Left colon (tissue), 2 donors: Measurements from ENCODE around the gene LACTBL1. TPM values are rescaled to one million over a fixed set of nuclear protein-coding genes. Genes with fewer than 3 reads are reported as not detected.
A peak's percentile ranks its signal among the peaks of the same experiment; 100 is the strongest.
"Not testable (repeated sequence)": the region's sequence is repeated elsewhere in the genome, so short reads cannot be mapped to it uniquely, and the experiment has no call there.

ENCODE experiments used
- ATAC-seq: fragments of 200-7000 bp; cut with Tn5 transposase; one replicate; pipeline ENCODE4 v1.9.1; 2020; ENCODE audit warnings: mild to moderate bottlenecking, moderate library complexity
- DNase-seq, 2 donors: peaks; one replicate each; pipeline ENCODE4 v3.0.0-alpha.2; 2020
- intact Hi-C, 2 donors: fragments of 100-400 bp; cut with DNase I in 1 of 2; cut with micrococcal nuclease in 1 of 2; formaldehyde crosslinking; loops; one replicate each; pipeline versions ENCODE4 v1.11.2 to v1.14.0; 2022; cut with DNase I, micrococcal nuclease
- total RNA-seq, 2 donors: library from RNA; stranded (reverse); fragmentation: NEBNext Ultra II Directional; extraction: Animal tissue kit (Norgen Biotek cat#: 25700); gene quantifications; one replicate each; pipeline ENCODE4 v1.2.1, GENCODE V29; 2021
- donor health status: DM: no; HTN: no; CAD: no.
- donor health status: DM: yes; HTN: yes; CAD: no.

The LACTBL1 gene
- total RNA-seq, 2 donors from 2014 or later: not detected

- no peak for ATAC-seq
- intact Hi-C loops: no loop called here
Measured at GRCh38 chr1:22953057-22953739, 19.5 kb downstream of the LACTBL1 start.

GRCh38 chr1:22952694-22953056, 20.0 kb downstream of the LACTBL1 start:
- intact Hi-C loops: no loop called here
- ATAC-seq (no peak), DNase-seq (no peak)

More at GRCh38 chr1:22953057-22953739, 19.5 kb downstream of the LACTBL1 start:
- no peak for DNase-seq

- DNase-seq (no peak), ATAC-seq (no peak)
- intact Hi-C loops: no loop called here
Measured at GRCh38 chr1:22951796-22952195, 20.9 kb downstream of the LACTBL1 start.

- no peak for DNase-seq
- ATAC-seq: no peak
- intact Hi-C loops: no loop called here
Measured at GRCh38 chr1:22949822-22950331, 22.8 kb downstream of the LACTBL1 start.

- DNase-seq, intact Hi-C loops, ATAC-seq: not testable (repeated sequence)
Measured at GRCh38 chr1:22945171-22945570, 27.5 kb downstream of the LACTBL1 start.

- DNase-seq (no peak), ATAC-seq (no peak)
- intact Hi-C loops: no loop called here
Measured at GRCh38 chr1:22944346-22945055, 28.2 kb downstream of the LACTBL1 start.

- no peak for ATAC-seq
- intact Hi-C loops: no loop called here
- no peak for DNase-seq
Measured at GRCh38 chr1:22941257-22941656, 31.4 kb downstream of the LACTBL1 start.

GRCh38 chr1:22936681-22937080, 36.0 kb downstream of the LACTBL1 start:
- no peak for DNase-seq
- intact Hi-C loops: no loop called here
- ATAC-seq: no peak

- no peak for DNase-seq
- ATAC-seq: no peak
- intact Hi-C loops: no loop called here
Measured at GRCh38 chr1:22935433-22935832, 37.2 kb downstream of the LACTBL1 start.

GRCh38 chr1:22932803-22933470, 39.7 kb downstream of the LACTBL1 start:
- intact Hi-C loops: no loop called here
- DNase-seq (no peak), ATAC-seq (no peak)

GRCh38 chr1:22930240-22930912, 42.3 kb downstream of the LACTBL1 start:
- DNase-seq: peak in 1 of 2 donors; percentile 50

GRCh38 chr1:22925111-22925510, 47.6 kb downstream of the LACTBL1 start:
- intact Hi-C loops: no loop called here
- DNase-seq (no peak), ATAC-seq (no peak)

More at GRCh38 chr1:22930240-22930912, 42.3 kb downstream of the LACTBL1 start:
- intact Hi-C loops: no loop called here
- ATAC-seq: peak; percentile 84

GRCh38 chr1:22922640-22923039, 50.0 kb downstream of the LACTBL1 start:
- ATAC-seq (no peak), DNase-seq (no peak)
- intact Hi-C loops: no loop called here

GRCh38 chr1:22921452-22922126, 51.1 kb downstream of the LACTBL1 start:
- intact Hi-C loops: no loop called here
- ATAC-seq (no peak), DNase-seq (no peak)

- no peak for DNase-seq
- no peak for ATAC-seq
- intact Hi-C loops: no loop called here
Measured at GRCh38 chr1:22920734-22921451, 51.8 kb downstream of the LACTBL1 start.

- intact Hi-C loops: no loop called here
- DNase-seq (no peak), ATAC-seq (no peak)
Measured at GRCh38 chr1:22920026-22920733, 52.5 kb downstream of the LACTBL1 start.

GRCh38 chr1:22919341-22920025, 53.2 kb downstream of the LACTBL1 start:
- ATAC-seq (no peak), DNase-seq (no peak)
- intact Hi-C loops: no loop called here
